Activated CD8-positive, alpha-beta memory T cell treated with anti-CD3 and anti-CD28 coated beads for 36 hours (primary cell): ENCODE data around the gene KCNN3. TPM values are rescaled to one million over a fixed set of nuclear protein-coding genes. Genes with fewer than 3 reads are reported as not detected.

Experiments used
- CTCF ChIA-PET: fragments of 350-600 bp; sonication (Branson Sonifier 250); formaldehyde crosslinking; loops from one replicate; lab custom pipeline; 2021; ENCODE audit warnings: antibody characterized with exemption; lab: Charles Lee
- POLR2A ChIA-PET: fragments of 350-600 bp; sonication (Branson Sonifier 250); formaldehyde crosslinking; loops from one replicate; lab custom pipeline; 2021; ENCODE audit warnings: antibody characterized with exemption; lab: Charles Lee
- total RNA-seq, 2 experiments: library from RNA; stranded (reverse); gene quantifications; one replicate each; pipeline ENCODE4 v1.2.3, GENCODE V29; 2021

The KCNN3 gene
- total RNA-seq, 2 experiments from 2014 or later: 0.10 to 0.30 TPM

GRCh38 chr1:154718566-154718965, 151.5 kb downstream of the KCNN3 start:
- CTCF ChIA-PET: interaction anchor here (1.2 kb wide), 1 partner anchor 9 kb away, joined by 4 read pairs; no protein-coding TSS in a partner anchor
- POLR2A ChIA-PET: no interaction called here

- ChIA-PET CTCF (interaction anchor here (0.5 kb wide), 1 partner anchor 329 kb away, joined by 4 read pairs; no protein-coding TSS in a partner anchor), POLR2A (no interaction called here)
Measured at GRCh38 chr1:154717528-154717924, 152.6 kb downstream of the KCNN3 start.

- ChIA-PET CTCF (interaction anchor here (1.0 kb wide), 1 partner anchor 22 kb away, joined by 3 read pairs; no protein-coding TSS in a partner anchor), POLR2A (no interaction called here)
Measured at GRCh38 chr1:154716614-154717527, 153.2 kb downstream of the KCNN3 start.

GRCh38 chr1:154716011-154716410, 154.1 kb downstream of the KCNN3 start:
- POLR2A ChIA-PET: no interaction called here

GRCh38 chr1:154715385-154715784, 154.7 kb downstream of the KCNN3 start:
- CTCF ChIA-PET: interaction anchor here (0.7 to 1.2 kb wide), 3 partner anchors 15 to 45 kb away, joined by 3 read pairs; no protein-coding TSS in a partner anchor

More at GRCh38 chr1:154716011-154716410, 154.1 kb downstream of the KCNN3 start:
- CTCF ChIA-PET: interaction anchor here (1.2 kb wide), 1 partner anchor 14 kb away, joined by 3 read pairs; no protein-coding TSS in a partner anchor

GRCh38 chr1:154714638-154715037, 155.4 kb downstream of the KCNN3 start:
- CTCF ChIA-PET: interaction anchor here (0.7 kb wide), 2 partner anchors 34 to 46 kb away, joined by 3 read pairs; no protein-coding TSS in a partner anchor
- POLR2A ChIA-PET: no interaction called here

More at GRCh38 chr1:154715385-154715784, 154.7 kb downstream of the KCNN3 start:
- POLR2A ChIA-PET: no interaction called here

- POLR2A ChIA-PET: no interaction called here
- CTCF ChIA-PET: no interaction called here
Measured at GRCh38 chr1:154714052-154714623, 155.9 kb downstream of the KCNN3 start.

- ChIA-PET POLR2A (no interaction called here), CTCF (no interaction called here)
Measured at GRCh38 chr1:154713005-154713404, 157.1 kb downstream of the KCNN3 start.

- ChIA-PET POLR2A (no interaction called here), CTCF (no interaction called here)
Measured at GRCh38 chr1:154712166-154712810, 157.8 kb downstream of the KCNN3 start.

GRCh38 chr1:154711416-154711815, 158.7 kb downstream of the KCNN3 start:
- CTCF ChIA-PET: no interaction called here
- POLR2A ChIA-PET: no interaction called here

GRCh38 chr1:154710106-154710505, 160.0 kb downstream of the KCNN3 start:
- POLR2A ChIA-PET: no interaction called here

GRCh38 chr1:154707901-154708463, 162.1 kb downstream of the KCNN3 start:
- CTCF ChIA-PET: no interaction called here

More at GRCh38 chr1:154710106-154710505, 160.0 kb downstream of the KCNN3 start:
- CTCF ChIA-PET: interaction anchor here (1.6 kb wide), 1 partner anchor 9 kb away, joined by 4 read pairs; no protein-coding TSS in a partner anchor

GRCh38 chr1:154706851-154707250, 163.2 kb downstream of the KCNN3 start:
- ChIA-PET POLR2A (interaction anchor here (0.7 kb wide), 1 partner anchor 104 kb away, joined by 4 read pairs; no protein-coding TSS in a partner anchor), CTCF (interaction anchor here (0.6 kb wide), 1 partner anchor 217 kb away, joined by 4 read pairs; no protein-coding TSS in a partner anchor)

More at GRCh38 chr1:154707901-154708463, 162.1 kb downstream of the KCNN3 start:
- POLR2A ChIA-PET: interaction anchor here (0.9 kb wide), 1 partner anchor 22 kb away, joined by 3 read pairs; no protein-coding TSS in a partner anchor

GRCh38 chr1:154705544-154705943, 164.5 kb downstream of the KCNN3 start:
- ChIA-PET POLR2A (no interaction called here), CTCF (no interaction called here)

GRCh38 chr1:154703170-154703569, 166.9 kb downstream of the KCNN3 start:
- ChIA-PET POLR2A (no interaction called here), CTCF (no interaction called here)

- CTCF ChIA-PET: interaction anchor here (0.7 kb wide), 1 partner anchor 93 kb away, joined by 4 read pairs; no protein-coding TSS in a partner anchor
- POLR2A ChIA-PET: no interaction called here
Measured at GRCh38 chr1:154698320-154699096, 171.6 kb downstream of the KCNN3 start.

- ChIA-PET CTCF (no interaction called here), POLR2A (no interaction called here)
Measured at GRCh38 chr1:154697710-154698109, 172.4 kb downstream of the KCNN3 start.

- POLR2A ChIA-PET: no interaction called here
- CTCF ChIA-PET: no interaction called here
Measured at GRCh38 chr1:154696456-154696855, 173.6 kb downstream of the KCNN3 start.
